GM21825 (cell line): ENCODE results near the gene STARD3.

Source experiments
- ATAC-seq: cut with Tn5 transposase; IDR thresholded peaks from one replicate; pipeline ENCODE4 v1.9.1; 2021; ENCODE audit warnings: mild to moderate bottlenecking, moderate library complexity; ENCODE audit not compliant: unreplicated experiment

The STARD3 gene

GRCh38 chr17:39658346-39658745 lies 21.4 kb downstream of the STARD3 start:
- no peak for ATAC-seq

- ATAC-seq: no peak
Measured at GRCh38 chr17:39658760-39659159, 21.8 kb downstream of the STARD3 start.

GRCh38 chr17:39659279-39660010 lies 22.5 kb downstream of the STARD3 start:
- no peak for ATAC-seq

- ATAC-seq: no peak
Measured at GRCh38 chr17:39660011-39660360, 23.0 kb downstream of the STARD3 start.

GRCh38 chr17:39660397-39661385 lies 23.7 kb downstream of the STARD3 start:
- no peak for ATAC-seq

- ATAC-seq: no peak
Measured at GRCh38 chr17:39661744-39662541, 25.0 kb downstream of the STARD3 start.

GRCh38 chr17:39662551-39663339 lies 25.8 kb downstream of the STARD3 start:
- ATAC-seq: no peak

- no peak for ATAC-seq
Measured at GRCh38 chr17:39663340-39663687, 26.4 kb downstream of the STARD3 start.

GRCh38 chr17:39663688-39664580 lies 27.0 kb downstream of the STARD3 start:
- no peak for ATAC-seq

GRCh38 chr17:39664581-39665561 lies 27.9 kb downstream of the STARD3 start, which contains the start of gene TCAP:
Gene TCAP, plus strand, starts transcription at chr17:39665349. Its CDS starts 11 bp downstream, at chr17:39665360.
- no peak for ATAC-seq

- no peak for ATAC-seq
Measured at GRCh38 chr17:39665642-39666224, 28.8 kb downstream of the STARD3 start.

GRCh38 chr17:39666231-39666600 lies 29.3 kb downstream of the STARD3 start:
- ATAC-seq: no peak

- ATAC-seq: no peak
Measured at GRCh38 chr17:39666601-39667261, 29.8 kb downstream of the STARD3 start.

GRCh38 chr17:39667262-39667944 lies 30.5 kb downstream of the STARD3 start:
- no peak for ATAC-seq

GRCh38 chr17:39667945-39668924 lies 31.3 kb downstream of the STARD3 start, which contains the start of gene PNMT:
Gene PNMT, plus strand, starts transcription at chr17:39668453. Its CDS starts 23 bp downstream, at chr17:39668476.
- no peak for ATAC-seq
